ENCODE measurements around the gene KIF26B. TPM values are rescaled to one million over a fixed set of nuclear protein-coding genes. Genes with fewer than 3 reads are reported as not detected.

KIF26B gene
- total and polyA plus RNA-seq, 8 donors, result 0.15 to 3.2 (median 0.89) TPM; not detected in 1

GRCh38 chr1:245682638-245683628 is 528.1 kb downstream of the KIF26B start:
- intact Hi-C loops (cut with DNase I; ENCODE audit: low total_unique reads), result no loop called here
- Histone ChIP-seq H3K36me3 (peaks cover 0 to 14% (median 0%) of the 10 kb centered on the region in 4 donors), H3K9me3 (no peaks in the 10 kb centered on the region), H3K4me1 (peaks cover 0 to 14% (median 4%) of the 10 kb centered on the region in 4 donors), H3K27ac (no peak overlapping the region), H3K4me3 (no peak overlapping the region), H3K27me3 (peaks cover 0 to under 1% (median 0%) of the 10 kb centered on the region in 3 donors)
- WGBS, 5 donors, result 68 to 76% (median 73%) methylated on average over 21 of the region's 21 CpGs
- peak; percentile 13 to 68 for DNase-seq
- no peak for TF ChIP-seq CTCF (IDR thresholded peaks at IDR 0.05)
- TF ChIP-seq POLR2A (IDR thresholded peaks at IDR 0.05), result no peak
- no peak for TF ChIP-seq POLR2AphosphoS5 (IDR thresholded peaks at IDR 0.05)
- no peak for TF ChIP-seq EP300 (IDR thresholded peaks at IDR 0.05)

- WGBS, 5 donors, result 82 to 88% (median 86%) methylated on average over 9 of the region's 9 CpGs
- H3K4me1 ChIP-seq, result peaks cover 0 to 14% (median 4%) of the 10 kb centered on the region in 4 donors
- TF ChIP-seq POLR2AphosphoS5 (IDR thresholded peaks at IDR 0.05) (no peak), EP300 (IDR thresholded peaks at IDR 0.05) (no peak), POLR2A (IDR thresholded peaks at IDR 0.05) (no peak), CTCF (IDR thresholded peaks at IDR 0.05) (no peak)
- H3K27ac ChIP-seq, result no peak overlapping the region
- no peak overlapping the region for H3K4me3 ChIP-seq
- H3K36me3 ChIP-seq, result peaks cover 0 to 14% (median 0%) of the 10 kb centered on the region in 4 donors
- DNase-seq, result peak in 1 of 2 donors; percentile 8
- intact Hi-C loops (cut with DNase I; ENCODE audit: low total_unique reads), result no loop called here
- no peaks in the 10 kb centered on the region for H3K9me3 ChIP-seq
- H3K27me3 ChIP-seq, result peaks cover 0 to 8% (median 0%) of the 10 kb centered on the region in 3 donors
These were observed 528.9 kb downstream of the KIF26B start for GRCh38 chr1:245683676-245684075.

- H3K4me1 ChIP-seq, result peaks cover 0 to 14% (median 4%) of the 10 kb centered on the region in 4 donors
- H3K9me3 ChIP-seq, result no peaks in the 10 kb centered on the region
- H3K4me3 ChIP-seq, result no peak overlapping the region
- TF ChIP-seq CTCF (IDR thresholded peaks at IDR 0.05) (no peak), EP300 (IDR thresholded peaks at IDR 0.05) (no peak), POLR2AphosphoS5 (IDR thresholded peaks at IDR 0.05) (no peak), POLR2A (IDR thresholded peaks at IDR 0.05) (no peak)
- intact Hi-C loops (cut with DNase I; ENCODE audit: low total_unique reads), result no loop called here
- peak in 1 of 2 donors; percentile 20 for DNase-seq
- H3K27ac ChIP-seq, result no peak overlapping the region
- WGBS, 5 donors, result 87 to 96% (median 93%) methylated on average over 19 of the region's 19 CpGs
- peaks cover 0 to 14% (median 0%) of the 10 kb centered on the region in 4 donors for H3K36me3 ChIP-seq
- peaks cover 0 to 11% (median 0%) of the 10 kb centered on the region in 3 donors for H3K27me3 ChIP-seq
These were observed 529.4 kb downstream of the KIF26B start for GRCh38 chr1:245684166-245684565.

- peaks cover 0 to 14% (median 4%) of the 10 kb centered on the region in 4 donors for H3K4me1 ChIP-seq
- H3K9me3 ChIP-seq, result no peaks in the 10 kb centered on the region
- TF ChIP-seq POLR2AphosphoS5 (IDR thresholded peaks at IDR 0.05) (no peak), EP300 (IDR thresholded peaks at IDR 0.05) (no peak), CTCF (IDR thresholded peaks at IDR 0.05) (no peak)
- intact Hi-C loops (cut with DNase I; ENCODE audit: low total_unique reads), result no loop called here
- H3K27ac ChIP-seq, result no peak overlapping the region
- DNase-seq, result peak in 1 of 2 donors; percentile 11
- no peak overlapping the region for H3K4me3 ChIP-seq
- peaks cover 0 to 14% (median 0%) of the 10 kb centered on the region in 4 donors for H3K36me3 ChIP-seq
- WGBS, 5 donors, result 80 to 96% (median 90%) methylated on average over 7 of the region's 7 CpGs
- H3K27me3 ChIP-seq, result peaks cover 0 to 11% (median 0%) of the 10 kb centered on the region in 3 donors
These were observed 529.8 kb downstream of the KIF26B start for GRCh38 chr1:245684571-245684970.

Data from stomach (tissue), 9 donors.